Stimulated activated CD4-positive, alpha-beta T cell treated with anti-CD3 and anti-CD28 coated beads, TNF-alpha, amount 100 ng/mL, for 4 hours (primary cell): ENCODE results near the gene HRH3.

Source experiments
- DNase-seq, 3 experiments: peaks; one replicate each; pipeline ENCODE4 v3.0.0-alpha.2; 2020; ENCODE audit warnings: low read depth in 3 of 3

HRH3 gene

DNA sequence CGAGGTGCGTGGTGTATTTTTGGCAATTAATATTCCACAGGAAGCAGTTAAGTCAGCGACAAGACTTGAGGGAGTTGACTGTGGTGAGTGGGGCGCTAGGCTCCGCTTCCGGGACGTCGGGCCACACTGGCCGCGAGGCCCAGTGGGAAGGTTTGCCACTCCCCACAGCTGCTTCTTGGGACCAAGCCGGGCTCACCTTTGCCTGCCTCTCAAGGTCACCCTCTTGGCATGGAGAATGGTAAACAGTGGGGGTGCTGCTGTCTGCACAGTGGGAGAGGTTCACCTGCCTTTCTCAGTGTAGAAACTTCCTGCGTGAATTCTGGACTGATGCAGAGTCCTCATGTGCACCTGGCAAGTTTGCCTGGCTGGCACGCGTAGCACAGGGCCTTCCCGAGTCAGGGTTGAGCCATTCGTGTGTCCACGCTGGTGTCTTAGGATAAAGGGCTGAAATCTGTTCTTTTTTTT, 24.6 kb upstream of the HRH3 start:
- no peak for DNase-seq

- DNase-seq = no peak
Observed at GRCh38 chr20:62243906-62244515, 23.9 kb upstream of the HRH3 start.

DNA sequence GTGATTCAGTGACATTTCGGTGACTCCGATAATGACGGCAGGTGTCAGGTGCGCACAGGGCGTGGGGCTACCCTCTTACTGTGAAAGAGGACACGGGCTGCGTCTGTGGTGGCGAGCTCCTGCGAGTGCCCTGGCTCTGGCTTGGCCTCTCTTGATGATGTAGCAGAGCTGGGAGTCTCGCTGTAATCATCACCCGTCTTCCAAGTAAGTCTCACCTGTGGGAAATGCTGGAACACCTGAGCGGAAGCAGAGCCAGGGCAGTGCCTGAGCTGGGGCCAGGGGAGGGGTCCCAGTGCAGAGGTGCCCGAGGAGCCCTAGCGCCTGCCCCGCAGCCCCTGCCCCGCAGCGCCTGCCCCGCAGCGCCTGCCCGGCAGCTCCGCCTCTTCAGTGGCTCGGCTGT, 23.0 kb upstream of the HRH3 start:
- no peak for DNase-seq

DNA sequence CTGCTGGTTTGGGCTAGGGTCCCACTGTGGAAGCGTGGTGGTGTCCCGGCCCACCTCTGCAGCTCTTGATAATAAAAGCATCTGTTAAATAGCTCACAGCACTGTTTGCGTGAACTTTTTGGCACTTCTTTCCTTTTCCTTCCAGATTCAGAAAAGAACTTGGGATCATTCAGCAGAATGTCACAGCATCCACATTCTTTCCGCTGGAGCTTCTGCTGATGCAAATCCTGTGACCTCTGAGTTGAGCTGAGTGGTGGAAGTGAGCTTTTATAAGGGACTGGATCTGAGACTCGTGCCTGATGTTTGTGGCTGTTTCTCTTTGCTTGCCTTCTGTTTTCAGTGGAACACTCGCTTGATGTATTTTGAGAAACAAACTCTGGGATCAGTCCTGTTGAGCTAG, 22.1 kb upstream of the HRH3 start:
- no peak for DNase-seq

DNA sequence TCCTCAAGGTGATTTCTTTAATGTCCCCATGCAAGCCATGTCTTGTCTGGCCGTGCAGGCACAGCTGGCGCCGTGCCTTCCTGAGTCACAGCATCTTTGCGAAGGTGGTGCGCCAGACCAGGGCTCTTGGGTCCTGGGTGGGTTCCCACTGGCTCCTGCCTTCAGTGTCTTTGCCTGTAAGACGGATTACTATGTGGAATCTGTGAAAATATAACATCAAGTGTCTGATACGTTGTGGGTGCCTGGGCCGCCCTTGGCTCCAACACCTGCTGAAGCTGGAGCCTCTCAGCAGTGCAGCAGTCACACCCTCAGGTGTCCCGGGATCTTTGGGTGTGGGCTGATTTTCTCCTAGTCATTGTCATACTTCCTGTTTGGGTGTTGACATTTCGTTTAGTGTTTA, 21.4 kb upstream of the HRH3 start:
- no peak for DNase-seq

- DNase-seq = no peak
Observed at GRCh38 chr20:62240020-62240685, 20.1 kb upstream of the HRH3 start.

DNA sequence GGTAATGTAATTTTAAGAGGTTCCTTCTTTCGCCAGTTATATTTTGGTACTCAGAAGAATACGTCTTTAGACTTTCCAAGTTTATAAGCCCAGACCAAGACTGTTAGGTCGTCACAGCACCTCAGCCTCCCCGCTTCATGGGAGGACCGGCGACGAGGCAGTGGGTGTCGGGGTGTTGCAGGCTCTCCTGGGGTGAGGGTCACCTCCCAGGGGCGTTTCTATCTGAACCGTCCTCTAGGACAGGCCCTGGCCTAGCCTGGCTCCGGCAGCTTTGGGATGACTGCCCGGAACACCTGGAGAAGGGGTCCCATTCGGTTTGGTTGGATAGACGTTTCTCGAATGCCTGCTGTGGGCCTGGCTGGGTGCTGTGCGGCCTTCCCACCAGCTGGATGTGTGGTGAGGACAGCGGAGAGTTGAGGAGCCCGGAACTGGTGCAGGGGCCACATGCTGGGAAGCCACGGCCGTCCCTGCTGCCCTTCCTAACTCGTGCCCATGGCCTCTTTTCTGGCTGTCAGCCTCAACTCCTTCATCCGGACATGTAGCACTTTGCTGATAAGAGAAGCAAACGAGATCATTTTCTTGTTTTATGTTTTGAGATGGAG, 19.3 kb upstream of the HRH3 start:
- DNase-seq = no peak

GRCh38 chr20:62238569-62239277, 18.6 kb upstream of the HRH3 start:
- DNase-seq = no peak

DNA sequence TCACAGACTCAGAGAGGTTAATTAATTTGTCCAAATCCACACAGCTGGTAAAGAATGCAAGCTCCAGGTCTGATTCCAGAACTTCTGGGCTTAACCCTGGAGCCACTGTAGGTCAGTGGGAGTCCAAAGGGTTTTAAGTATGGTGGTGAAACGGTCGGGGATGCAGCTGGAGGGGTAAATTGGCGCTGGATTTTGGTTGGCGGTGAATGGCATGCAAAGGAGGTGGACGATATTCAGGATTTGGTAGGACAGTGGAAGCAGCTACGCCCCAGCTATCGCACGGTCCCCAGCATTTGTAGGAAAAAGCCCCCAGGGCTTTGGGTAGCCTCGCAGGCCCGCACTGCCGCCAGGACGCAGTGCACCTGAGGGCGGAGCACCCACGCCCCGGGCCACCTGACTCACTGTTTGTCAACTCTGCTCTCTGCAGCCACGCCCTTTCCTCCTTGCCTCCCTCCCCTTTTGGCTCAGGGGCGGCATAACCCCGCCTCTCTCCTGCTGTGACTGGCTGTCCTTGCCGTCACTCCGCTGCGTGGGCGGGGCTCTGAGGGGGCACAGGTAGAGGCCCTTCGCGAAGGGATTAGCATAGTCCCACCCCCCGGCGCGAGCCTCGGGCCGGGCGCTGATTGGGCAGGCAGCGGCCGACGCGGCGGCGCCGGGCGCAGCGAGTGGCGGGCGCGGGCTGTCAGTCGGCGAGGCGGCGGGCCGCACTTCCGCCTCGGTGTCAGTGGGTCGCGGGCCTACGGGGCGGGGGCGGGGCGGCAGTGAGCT, 17.9 kb upstream of the HRH3 start, which contains the start of gene OSBPL2:
OSBPL2 (plus strand) TSS at position 721 of the 768 bp plus-strand sequence. CDS start 17,664 bp downstream, outside the sequence.
- DNase-seq = peak; percentile 100

GRCh38 chr20:62237514-62237800, 17.4 kb upstream of the HRH3 start:
- DNase-seq = no peak

DNA sequence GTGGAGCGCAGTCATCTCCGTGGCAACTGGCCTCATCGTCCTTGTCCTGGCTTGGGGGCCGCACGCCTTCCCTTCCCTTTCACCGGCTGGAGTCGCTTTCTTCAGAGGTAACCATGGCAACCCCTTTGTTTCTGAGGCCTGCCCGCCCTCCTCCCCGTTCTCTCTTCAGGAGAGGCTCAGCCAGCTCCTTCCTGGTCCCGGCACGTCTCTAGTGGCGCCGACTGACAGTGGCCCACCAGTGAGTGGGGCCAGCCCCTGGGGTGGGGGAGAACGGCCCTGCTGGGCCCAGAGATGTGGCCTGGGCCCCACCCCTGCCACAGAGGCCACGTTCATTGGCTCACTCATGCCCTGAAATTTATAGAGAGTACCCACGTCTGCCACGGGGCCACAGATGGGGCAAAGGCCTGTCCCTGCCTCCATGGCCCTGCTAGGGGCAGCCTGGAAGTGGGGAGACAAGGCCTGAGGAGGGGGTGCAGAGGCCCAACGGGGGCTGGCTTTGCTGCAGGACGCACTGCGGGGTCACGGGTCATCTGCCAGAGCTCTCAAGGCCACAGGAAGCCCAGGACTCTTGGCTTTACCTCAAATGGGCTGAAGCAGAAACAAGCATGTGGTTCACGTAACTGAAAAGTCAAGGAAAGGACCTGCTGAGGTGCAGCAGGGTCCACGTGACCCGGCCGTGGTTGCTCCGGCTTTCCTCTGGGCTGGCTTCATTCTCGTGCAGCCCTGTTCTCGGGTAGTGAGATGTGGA, 16.9 kb upstream of the HRH3 start:
- DNase-seq = no peak

DNA sequence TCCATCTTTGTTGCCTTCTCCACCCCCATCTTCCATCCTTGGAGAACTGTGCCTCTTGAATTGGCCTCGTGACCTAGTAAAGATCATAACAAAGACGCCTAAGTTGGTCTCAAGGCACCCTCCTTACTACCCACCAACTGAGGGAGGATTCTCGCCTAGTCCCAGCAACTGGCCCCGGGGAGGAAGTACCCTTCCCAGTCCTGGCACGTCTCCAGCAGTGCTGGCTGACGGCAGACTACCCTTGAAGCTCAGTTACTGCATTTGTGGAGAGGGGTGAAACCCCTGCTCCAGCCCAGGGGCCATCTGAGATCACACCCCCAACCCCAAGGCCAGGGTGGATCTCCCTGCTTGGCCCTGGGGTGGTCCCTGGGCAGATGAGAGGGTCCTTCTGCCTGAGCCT, 16.1 kb upstream of the HRH3 start:
- DNase-seq = no peak

DNA sequence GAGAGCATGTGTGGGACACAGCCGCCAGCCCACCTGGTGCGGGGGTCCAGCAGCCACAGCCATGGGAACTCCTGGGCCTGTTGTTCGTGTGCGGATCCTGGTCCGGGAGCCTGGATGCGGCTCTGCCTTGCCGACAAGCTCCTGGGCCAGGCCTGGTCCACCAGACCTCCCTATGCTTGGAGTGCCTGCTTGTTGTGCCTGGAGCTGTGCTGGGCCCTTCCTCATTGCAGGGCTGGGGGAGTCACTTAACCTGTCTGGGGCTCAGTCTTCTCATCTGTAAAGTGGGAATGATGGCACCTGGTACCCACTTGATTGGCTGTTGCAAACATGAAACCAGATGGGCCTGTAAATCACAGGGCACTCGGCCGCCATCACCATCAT, 15.7 kb upstream of the HRH3 start:
- DNase-seq = no peak

DNA sequence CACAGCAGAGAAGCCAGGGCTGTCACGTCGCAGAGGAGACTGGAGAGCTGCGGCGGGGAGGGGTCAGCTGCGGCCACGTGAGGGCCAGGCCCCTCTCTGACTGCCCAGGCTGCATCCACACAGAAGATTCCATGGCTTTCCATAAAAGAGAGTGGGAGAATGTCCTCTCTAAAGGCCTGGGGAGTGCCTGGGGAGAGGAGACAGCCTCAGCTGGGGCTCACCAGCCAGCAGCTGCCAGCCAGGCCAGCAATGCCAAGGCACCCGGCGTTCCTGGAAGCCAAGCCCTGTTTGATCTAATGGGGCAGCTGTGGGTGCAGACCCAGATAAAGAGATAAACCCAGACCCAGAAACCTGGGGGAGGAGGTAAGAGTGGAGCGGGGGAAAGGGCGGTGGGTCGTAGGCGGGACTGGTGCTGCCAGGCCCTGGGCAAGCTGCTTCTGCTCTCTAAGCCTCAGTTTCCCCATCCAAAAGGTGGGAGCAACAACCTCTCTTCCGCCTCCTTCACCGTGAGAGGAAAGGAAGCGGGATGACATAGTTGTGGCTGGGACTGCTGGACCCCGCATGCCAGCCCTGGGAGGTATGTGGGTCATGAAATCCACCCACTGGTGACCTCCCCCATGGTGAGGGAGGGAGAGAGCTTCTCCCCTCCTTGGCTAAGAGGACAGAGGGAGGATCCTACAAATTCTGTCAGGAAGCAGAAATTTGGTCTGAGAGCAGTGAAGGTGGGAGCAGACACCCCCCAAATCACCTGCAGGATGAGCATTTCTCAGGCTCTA, 15.1 kb upstream of the HRH3 start:
- no peak for DNase-seq

DNA sequence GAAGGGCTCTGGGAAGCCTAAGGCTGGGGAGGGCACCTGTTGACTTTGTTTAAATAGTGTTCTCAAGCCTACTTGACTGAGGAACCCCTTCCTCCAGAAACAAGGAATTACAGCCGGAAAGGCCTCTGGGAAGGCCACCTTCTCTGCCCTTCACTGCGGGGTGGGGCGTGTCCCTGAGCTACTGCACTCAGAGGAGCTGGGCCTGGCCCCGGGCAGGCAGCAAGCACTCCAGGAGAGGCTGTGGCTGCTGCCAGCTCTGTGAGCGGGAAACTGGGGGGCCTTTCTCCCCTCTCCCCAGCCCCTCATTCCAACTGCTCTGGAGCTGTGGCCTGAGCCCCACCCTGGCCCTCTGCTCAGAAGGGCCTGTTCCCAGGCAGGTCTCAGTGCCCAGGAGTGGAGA, 14.3 kb upstream of the HRH3 start:
- DNase-seq = no peak

GRCh38 chr20:62233684-62234083, 13.6 kb upstream of the HRH3 start:
- no peak for DNase-seq

- DNase-seq = no peak
Observed at GRCh38 chr20:62232770-62233645, 12.9 kb upstream of the HRH3 start.

GRCh38 chr20:62232194-62232593, 12.1 kb upstream of the HRH3 start:
- no peak for DNase-seq

DNA sequence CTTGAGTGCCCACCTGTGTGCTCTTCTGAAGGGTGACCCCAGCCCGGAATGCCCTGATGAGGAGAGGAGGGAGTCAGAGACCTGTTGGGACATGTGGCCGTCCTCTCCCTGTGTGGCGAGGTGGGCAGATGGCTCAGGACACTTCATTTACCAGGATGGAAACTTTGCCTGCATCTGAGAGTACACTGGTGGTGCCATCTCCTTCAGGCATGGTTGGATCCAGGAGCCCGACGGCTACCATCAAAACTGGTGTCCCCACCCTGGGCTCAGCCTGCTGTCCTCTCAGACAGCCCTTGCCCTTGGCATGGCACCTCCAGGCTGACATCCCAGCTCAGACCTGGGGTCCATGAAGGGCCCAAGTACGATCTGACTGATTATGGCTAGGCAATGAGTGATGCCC, 11.2 kb upstream of the HRH3 start:
- DNase-seq = no peak

GRCh38 chr20:62230696-62231095, 10.6 kb upstream of the HRH3 start:
- DNase-seq = no peak
